ENCODE data around the gene ATXN3L.

The ATXN3L gene

DNA sequence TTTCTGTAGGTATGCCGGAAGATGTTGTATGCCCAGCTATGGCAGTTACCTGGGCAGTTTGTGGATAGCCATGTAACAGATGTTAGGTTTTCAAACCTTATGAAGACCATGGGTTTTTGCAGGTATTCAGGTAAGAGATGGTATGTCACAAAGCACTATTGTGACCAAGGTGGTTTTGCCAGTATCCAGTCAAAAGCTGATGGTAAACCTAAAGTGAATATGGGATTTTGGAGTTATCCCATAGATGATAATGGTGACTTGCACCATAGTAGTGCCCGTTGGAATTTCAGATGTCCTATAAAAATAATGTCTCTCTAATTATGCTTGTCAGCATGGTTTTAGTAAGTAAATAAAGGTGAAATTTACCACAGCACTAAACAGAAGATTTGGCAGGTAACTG is at the start of gene ATXN3L:
Gene ATXN3L (minus strand): TSS at position 101 of the 400 bp plus-strand sequence. CDS start 119 bp downstream, outside the sequence.
- H3K9me3 ChIP-seq (ENCODE audit: control insufficient read depth in 1 of 2, low read length in 2 of 2), result no peaks in the 10 kb centered on the region
- H3K36me3 ChIP-seq (ENCODE audit: control insufficient read depth in 1 of 2, insufficient read depth in 2 of 2, low read length in 2 of 2), result no peaks in the 10 kb centered on the region
- no peak within 1 kb of the TSS for H3K4me3 ChIP-seq (ENCODE audit: low read depth in 1 of 2, low read length in 2 of 2)
- H3K4me1 ChIP-seq (ENCODE audit: control insufficient read depth in 1 of 2, insufficient read depth in 2 of 2, low read length in 2 of 2), result no peaks in the 10 kb centered on the region
- no peaks in the 10 kb centered on the region for H3K27me3 ChIP-seq (ENCODE audit: low read depth, low read length)
- H3K27ac ChIP-seq (ENCODE audit: low read length), result no peak within 1 kb of the TSS

DNA sequence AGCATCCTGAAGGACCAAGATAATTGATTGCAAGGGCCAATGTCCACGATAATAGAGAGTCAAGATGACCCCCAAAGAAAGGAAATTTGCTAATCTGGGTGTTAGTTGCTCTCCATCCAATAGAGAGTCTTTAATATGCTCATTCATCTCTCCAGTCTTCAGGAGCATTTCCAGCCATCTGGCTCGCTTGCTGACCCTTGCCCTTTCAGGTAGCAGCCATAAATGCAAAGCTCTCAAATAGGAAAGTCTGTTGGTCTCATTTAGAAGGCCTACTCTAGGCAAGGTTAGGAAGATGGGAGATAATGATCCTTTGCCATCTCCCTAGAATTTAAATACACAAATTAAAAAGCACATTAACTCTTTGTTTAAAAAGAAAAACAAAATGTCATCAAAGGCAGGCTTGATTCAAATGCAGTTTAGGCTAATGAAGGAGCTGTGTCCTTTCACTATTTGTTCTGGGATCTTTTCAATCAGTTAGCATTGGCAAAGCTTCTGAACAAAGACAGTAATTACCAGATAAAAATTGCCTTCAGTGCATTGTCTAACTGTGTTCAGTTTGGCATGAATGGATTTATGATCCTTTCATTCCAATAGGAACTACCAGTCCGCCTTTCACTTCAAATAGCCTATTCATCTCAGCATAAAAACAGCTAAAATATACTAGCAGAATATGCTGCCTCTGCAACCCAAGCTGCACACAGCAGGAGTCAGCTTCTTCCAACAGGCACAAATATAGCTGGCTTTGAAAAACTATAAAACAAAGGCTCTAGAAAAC is 49.6 kb upstream of the ATXN3L start:
- Histone ChIP-seq H3K27me3 (ENCODE audit: low read depth, low read length) (no peaks in the 10 kb centered on the region), H3K36me3 (ENCODE audit: control insufficient read depth in 1 of 2, insufficient read depth in 2 of 2, low read length in 2 of 2) (no peaks in the 10 kb centered on the region), H3K9me3 (ENCODE audit: control insufficient read depth in 1 of 2, low read length in 2 of 2) (no peaks in the 10 kb centered on the region), H3K27ac (ENCODE audit: low read length) (no peak overlapping the region), H3K4me3 (ENCODE audit: low read depth in 1 of 2, low read length in 2 of 2) (no peak overlapping the region), H3K4me1 (ENCODE audit: control insufficient read depth in 1 of 2, insufficient read depth in 2 of 2, low read length in 2 of 2) (no peaks in the 10 kb centered on the region)

- Histone ChIP-seq H3K27me3 (ENCODE audit: low read depth, low read length) (no peaks in the 10 kb centered on the region), H3K9me3 (ENCODE audit: control insufficient read depth in 1 of 2, low read length in 2 of 2) (no peaks in the 10 kb centered on the region), H3K4me1 (ENCODE audit: control insufficient read depth in 1 of 2, insufficient read depth in 2 of 2, low read length in 2 of 2) (no peaks in the 10 kb centered on the region), H3K4me3 (ENCODE audit: low read depth in 1 of 2, low read length in 2 of 2) (no peak overlapping the region), H3K27ac (ENCODE audit: low read length) (no peak overlapping the region), H3K36me3 (ENCODE audit: control insufficient read depth in 1 of 2, insufficient read depth in 2 of 2, low read length in 2 of 2) (no peaks in the 10 kb centered on the region)
Observed at GRCh38 chrX:13367950-13368349, 48.1 kb upstream of the ATXN3L start.

- no peaks in the 10 kb centered on the region for H3K27me3 ChIP-seq (ENCODE audit: low read depth, low read length)
- H3K4me1 ChIP-seq (ENCODE audit: control insufficient read depth in 1 of 2, insufficient read depth in 2 of 2, low read length in 2 of 2), result no peaks in the 10 kb centered on the region
- no peaks in the 10 kb centered on the region for H3K9me3 ChIP-seq (ENCODE audit: control insufficient read depth in 1 of 2, low read length in 2 of 2)
- no peak overlapping the region for H3K4me3 ChIP-seq (ENCODE audit: low read depth in 1 of 2, low read length in 2 of 2)
- no peak overlapping the region for H3K27ac ChIP-seq (ENCODE audit: low read length)
- no peaks in the 10 kb centered on the region for H3K36me3 ChIP-seq (ENCODE audit: control insufficient read depth in 1 of 2, insufficient read depth in 2 of 2, low read length in 2 of 2)
Observed at GRCh38 chrX:13366698-13367097, 46.8 kb upstream of the ATXN3L start.

GRCh38 chrX:13365161-13365560 is 45.3 kb upstream of the ATXN3L start:
- Histone ChIP-seq H3K4me3 (ENCODE audit: low read depth in 1 of 2, low read length in 2 of 2) (no peak overlapping the region), H3K36me3 (ENCODE audit: control insufficient read depth in 1 of 2, insufficient read depth in 2 of 2, low read length in 2 of 2) (no peaks in the 10 kb centered on the region), H3K27ac (ENCODE audit: low read length) (no peak overlapping the region), H3K4me1 (ENCODE audit: control insufficient read depth in 1 of 2, insufficient read depth in 2 of 2, low read length in 2 of 2) (no peaks in the 10 kb centered on the region), H3K27me3 (ENCODE audit: low read depth, low read length) (no peaks in the 10 kb centered on the region), H3K9me3 (ENCODE audit: control insufficient read depth in 1 of 2, low read length in 2 of 2) (no peaks in the 10 kb centered on the region)

DNA sequence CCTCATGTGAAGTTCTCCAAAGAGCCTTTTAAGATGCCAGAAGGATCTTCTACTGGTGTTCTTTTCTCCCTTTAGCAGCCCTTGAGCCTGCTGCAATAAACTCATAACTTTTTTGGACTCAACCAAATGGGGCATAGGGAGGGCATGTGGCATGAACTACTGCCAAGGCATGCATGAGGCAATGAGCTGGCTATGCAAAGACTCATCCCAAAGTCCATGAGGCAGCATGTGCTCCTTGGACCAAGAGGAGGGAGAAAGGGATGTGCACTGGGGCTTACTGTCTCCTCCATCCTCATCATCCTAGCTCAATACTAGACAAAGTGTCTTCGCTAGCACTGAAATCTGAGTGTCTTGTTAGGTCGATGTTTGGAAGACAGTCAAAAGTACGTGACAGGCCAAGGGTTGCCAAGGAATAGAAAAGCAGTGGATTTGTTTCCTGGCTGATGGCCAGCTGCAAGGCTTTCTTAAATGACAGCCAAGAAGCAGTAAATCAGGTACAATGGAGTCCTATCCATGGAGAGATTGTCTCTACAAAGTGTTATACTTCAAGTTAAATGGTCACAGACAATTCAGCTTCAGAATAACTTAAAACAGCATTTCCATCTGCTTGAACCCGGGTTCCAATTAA is 44.5 kb upstream of the ATXN3L start:
- H3K27me3 ChIP-seq (ENCODE audit: low read depth, low read length), result no peaks in the 10 kb centered on the region
- no peak overlapping the region for H3K27ac ChIP-seq (ENCODE audit: low read length)
- H3K4me1 ChIP-seq (ENCODE audit: control insufficient read depth in 1 of 2, insufficient read depth in 2 of 2, low read length in 2 of 2), result no peaks in the 10 kb centered on the region
- H3K9me3 ChIP-seq (ENCODE audit: control insufficient read depth in 1 of 2, low read length in 2 of 2), result no peaks in the 10 kb centered on the region
- no peaks in the 10 kb centered on the region for H3K36me3 ChIP-seq (ENCODE audit: control insufficient read depth in 1 of 2, insufficient read depth in 2 of 2, low read length in 2 of 2)
- H3K4me3 ChIP-seq (ENCODE audit: low read depth in 1 of 2, low read length in 2 of 2), result no peak overlapping the region

GRCh38 chrX:13360146-13360545 is 40.3 kb upstream of the ATXN3L start:
- H3K27me3 ChIP-seq (ENCODE audit: low read depth, low read length), result no peaks in the 10 kb centered on the region
- H3K4me3 ChIP-seq (ENCODE audit: low read depth in 1 of 2, low read length in 2 of 2), result no peak overlapping the region
- H3K27ac ChIP-seq (ENCODE audit: low read length), result no peak overlapping the region
- H3K4me1 ChIP-seq (ENCODE audit: control insufficient read depth in 1 of 2, insufficient read depth in 2 of 2, low read length in 2 of 2), result no peaks in the 10 kb centered on the region
- H3K36me3 ChIP-seq (ENCODE audit: control insufficient read depth in 1 of 2, insufficient read depth in 2 of 2, low read length in 2 of 2), result no peaks in the 10 kb centered on the region
- H3K9me3 ChIP-seq (ENCODE audit: control insufficient read depth in 1 of 2, low read length in 2 of 2), result no peaks in the 10 kb centered on the region

DNA sequence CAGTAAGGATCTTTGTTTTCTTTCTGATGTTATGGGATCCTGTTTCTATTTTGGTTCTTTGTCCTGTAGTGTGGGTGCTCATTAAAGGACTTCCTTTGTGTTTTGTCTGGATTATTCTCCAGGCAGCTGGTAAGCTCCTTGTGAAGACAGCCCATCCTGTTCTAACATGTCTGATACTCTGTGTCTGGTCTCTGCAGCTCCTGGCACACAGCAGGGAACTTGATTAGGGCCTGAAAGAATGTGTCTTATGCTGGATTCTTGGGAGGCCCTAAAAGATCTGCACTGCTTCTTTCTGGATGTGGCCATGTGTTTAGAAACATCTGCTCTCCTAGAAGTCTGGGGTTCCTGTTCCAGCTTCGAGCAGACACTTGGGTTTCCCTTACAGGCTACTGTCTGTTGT is 38.1 kb upstream of the ATXN3L start:
- Histone ChIP-seq H3K4me3 (ENCODE audit: low read depth in 1 of 2, low read length in 2 of 2) (no peak overlapping the region), H3K4me1 (ENCODE audit: control insufficient read depth in 1 of 2, insufficient read depth in 2 of 2, low read length in 2 of 2) (no peaks in the 10 kb centered on the region), H3K27me3 (ENCODE audit: low read depth, low read length) (no peaks in the 10 kb centered on the region), H3K27ac (ENCODE audit: low read length) (no peak overlapping the region), H3K36me3 (ENCODE audit: control insufficient read depth in 1 of 2, insufficient read depth in 2 of 2, low read length in 2 of 2) (no peaks in the 10 kb centered on the region), H3K9me3 (ENCODE audit: control insufficient read depth in 1 of 2, low read length in 2 of 2) (no peaks in the 10 kb centered on the region)

DNA sequence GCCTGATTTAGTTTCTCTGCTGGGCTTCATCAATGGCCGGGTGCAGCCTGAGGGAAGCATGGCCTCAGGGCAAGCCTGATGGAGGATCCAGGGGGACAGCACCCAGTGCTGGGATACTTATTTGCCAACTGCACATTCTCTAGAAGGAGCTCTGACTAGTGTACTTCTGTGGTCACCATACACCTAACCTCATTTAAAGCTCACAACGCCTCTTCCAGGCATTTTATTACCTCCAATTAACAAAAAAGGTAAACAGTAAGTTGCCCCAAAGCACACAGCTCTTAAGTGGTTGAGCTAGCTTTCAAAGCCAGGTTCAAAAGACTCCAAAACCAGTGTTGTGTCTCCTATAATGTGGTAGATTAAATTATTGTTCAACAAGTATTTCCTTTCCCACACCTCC is 26.8 kb upstream of the ATXN3L start:
- Histone ChIP-seq H3K4me3 (ENCODE audit: low read depth in 1 of 2, low read length in 2 of 2) (no peak overlapping the region), H3K9me3 (ENCODE audit: control insufficient read depth in 1 of 2, low read length in 2 of 2) (no peaks in the 10 kb centered on the region), H3K36me3 (ENCODE audit: control insufficient read depth in 1 of 2, insufficient read depth in 2 of 2, low read length in 2 of 2) (no peaks in the 10 kb centered on the region), H3K27me3 (ENCODE audit: low read depth, low read length) (no peaks in the 10 kb centered on the region), H3K27ac (ENCODE audit: low read length) (no peak overlapping the region), H3K4me1 (ENCODE audit: control insufficient read depth in 1 of 2, insufficient read depth in 2 of 2, low read length in 2 of 2) (no peaks in the 10 kb centered on the region)

DNA sequence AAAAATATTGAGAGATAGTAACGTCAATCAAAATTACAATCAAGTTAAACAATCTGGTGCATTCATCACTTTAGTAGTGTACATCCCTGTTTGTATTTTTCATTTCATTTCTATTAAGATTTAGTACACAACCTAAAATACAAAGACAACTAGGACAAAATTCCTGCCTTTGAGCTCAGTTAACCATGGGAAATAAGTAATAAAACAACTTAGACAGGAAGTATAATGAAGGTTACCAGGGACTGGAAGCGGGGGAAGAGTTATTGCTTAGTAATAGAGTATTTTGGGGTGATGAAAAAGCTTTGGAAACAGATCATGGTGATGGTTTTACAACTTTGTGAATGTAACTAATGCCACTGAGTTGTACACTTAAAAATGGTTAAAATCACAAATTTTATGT is 25.6 kb upstream of the ATXN3L start:
- Histone ChIP-seq H3K36me3 (ENCODE audit: control insufficient read depth in 1 of 2, insufficient read depth in 2 of 2, low read length in 2 of 2) (no peaks in the 10 kb centered on the region), H3K27ac (ENCODE audit: low read length) (no peak overlapping the region), H3K4me3 (ENCODE audit: low read depth in 1 of 2, low read length in 2 of 2) (no peak overlapping the region), H3K4me1 (ENCODE audit: control insufficient read depth in 1 of 2, insufficient read depth in 2 of 2, low read length in 2 of 2) (no peaks in the 10 kb centered on the region), H3K9me3 (ENCODE audit: control insufficient read depth in 1 of 2, low read length in 2 of 2) (no peaks in the 10 kb centered on the region), H3K27me3 (ENCODE audit: low read depth, low read length) (no peaks in the 10 kb centered on the region)

- no peak overlapping the region for H3K27ac ChIP-seq (ENCODE audit: low read length)
Observed at GRCh38 chrX:13345037-13345436, 25.2 kb upstream of the ATXN3L start.

More at GRCh38 chrX:13345037-13345436, 25.2 kb upstream of the ATXN3L start:
- H3K4me3 ChIP-seq (ENCODE audit: low read depth in 1 of 2, low read length in 2 of 2), result no peak overlapping the region
- H3K4me1 ChIP-seq (ENCODE audit: control insufficient read depth in 1 of 2, insufficient read depth in 2 of 2, low read length in 2 of 2), result no peaks in the 10 kb centered on the region
- H3K27me3 ChIP-seq (ENCODE audit: low read depth, low read length), result no peaks in the 10 kb centered on the region
- no peaks in the 10 kb centered on the region for H3K36me3 ChIP-seq (ENCODE audit: control insufficient read depth in 1 of 2, insufficient read depth in 2 of 2, low read length in 2 of 2)
- no peaks in the 10 kb centered on the region for H3K9me3 ChIP-seq (ENCODE audit: control insufficient read depth in 1 of 2, low read length in 2 of 2)

Data from muscle layer of duodenum (tissue), 2 donors.